Kidney (tissue), 14 donors: ENCODE measurements around the gene ADAT3. TPM values are rescaled to one million over a fixed set of nuclear protein-coding genes. Genes with fewer than 3 reads are reported as not detected.

Experiments
- DNase-seq, 5 donors: peaks; one replicate each; pipeline ENCODE4 v3.0.0-alpha.2; 2013 to 2020
- FAIRE-seq: peaks from 2 replicates; lab custom pipeline; 2012; peaks lifted over from hg19 to GRCh38; lab: Jason Lieb, UNC
- H3K27ac ChIP-seq, 2 donors: one replicate each; pipeline ENCODE4 v1.7.0; 2013; ENCODE audit warnings: low read depth in 2 of 2, low read length in 2 of 2, inconsistent platforms in 1 of 2
- H3K27me3 ChIP-seq: one replicate; pipeline ENCODE4 v1.7.1; 2013; ENCODE audit warnings: low read length, inconsistent platforms; ENCODE audit not compliant: control insufficient read depth, insufficient read depth
- H3K36me3 ChIP-seq, 3 donors: one replicate each; pipeline versions ENCODE4 v1.7.0 to v1.7.1; 2013; ENCODE audit warnings: low read length in 3 of 3, control low read depth in 1 of 3, inconsistent platforms in 1 of 3; ENCODE audit not compliant: insufficient read depth in 3 of 3, control insufficient read depth in 2 of 3
- H3K4me1 ChIP-seq, 3 donors: one replicate each; pipeline versions ENCODE4 v1.7.0 to v1.7.1; 2013; ENCODE audit warnings: low read length in 3 of 3, inconsistent platforms in 1 of 3, low read depth in 1 of 3; ENCODE audit not compliant: control insufficient read depth in 2 of 3, insufficient read depth in 2 of 3
- H3K4me3 ChIP-seq, 3 donors: one replicate each; pipeline versions ENCODE4 v1.7.0 to v1.8.1; 2013; ENCODE audit warnings: low read length in 3 of 3, control low read depth in 1 of 3, inconsistent platforms in 1 of 3
- H3K9ac ChIP-seq, 3 donors: one replicate each; pipeline versions ENCODE4 v1.7.0 to v1.7.1; 2013; ENCODE audit warnings: low read length in 3 of 3, control low read depth in 1 of 3, inconsistent platforms in 1 of 3
- H3K9me3 ChIP-seq, 3 donors: one replicate each; pipeline versions ENCODE4 v1.7.0 to v1.7.1; 2013; ENCODE audit warnings: low read length in 3 of 3, control low read depth in 1 of 3, inconsistent platforms in 1 of 3; ENCODE audit not compliant: control insufficient read depth in 2 of 3, insufficient read depth in 1 of 3
- intact Hi-C: fragments of 100-400 bp; cut with DNase I; formaldehyde crosslinking; loops from one replicate; pipeline ENCODE4 v1.11.1; 2022
- polyA plus RNA-seq: library from polyadenylated mRNA; stranded (reverse); fragments of 350-450 nt; fragmentation: Illumina TruSeq; extraction: RNeasy Lipid Tissue Mini Kit (QIAGEN cat#74804); gene quantifications from one replicate; pipeline ENCODE4 v1.2.3, GENCODE V29; 2014; ENCODE audit warnings: low read depth, low replicate concordance; ENCODE audit not compliant: insufficient read depth
- total RNA-seq: library from RNA; stranded (reverse); fragmentation: NEBNext Ultra II Directional; extraction: Animal tissue kit (Norgen Biotek cat#: 25700); gene quantifications from one replicate; pipeline ENCODE4 v1.2.1, GENCODE V29; 2021
- TF ChIP-seq, protein P1 (sequence below): IDR thresholded peaks from 3 replicates; pipeline ENCODE4 v1.5.1; 2012; ENCODE audit warnings: mild to moderate bottlenecking, moderate library complexity, borderline replicate concordance; ENCODE audit not compliant: insufficient read depth; ENCODE audit errors: extremely low read depth
- donor health status: control.
- donor health status: control.
- donor health status: control.
- donor health status: control.
- donor health status: control.
- donor health status: DM: yes; HTN: yes; CAD: no.
- donor health status: Normal renal cell carcinoma (clear cell type).

Gene ADAT3
- total and polyA plus RNA-seq, 2 donors from 2014 or later, result 6.1 to 10.3 TPM

DNA sequence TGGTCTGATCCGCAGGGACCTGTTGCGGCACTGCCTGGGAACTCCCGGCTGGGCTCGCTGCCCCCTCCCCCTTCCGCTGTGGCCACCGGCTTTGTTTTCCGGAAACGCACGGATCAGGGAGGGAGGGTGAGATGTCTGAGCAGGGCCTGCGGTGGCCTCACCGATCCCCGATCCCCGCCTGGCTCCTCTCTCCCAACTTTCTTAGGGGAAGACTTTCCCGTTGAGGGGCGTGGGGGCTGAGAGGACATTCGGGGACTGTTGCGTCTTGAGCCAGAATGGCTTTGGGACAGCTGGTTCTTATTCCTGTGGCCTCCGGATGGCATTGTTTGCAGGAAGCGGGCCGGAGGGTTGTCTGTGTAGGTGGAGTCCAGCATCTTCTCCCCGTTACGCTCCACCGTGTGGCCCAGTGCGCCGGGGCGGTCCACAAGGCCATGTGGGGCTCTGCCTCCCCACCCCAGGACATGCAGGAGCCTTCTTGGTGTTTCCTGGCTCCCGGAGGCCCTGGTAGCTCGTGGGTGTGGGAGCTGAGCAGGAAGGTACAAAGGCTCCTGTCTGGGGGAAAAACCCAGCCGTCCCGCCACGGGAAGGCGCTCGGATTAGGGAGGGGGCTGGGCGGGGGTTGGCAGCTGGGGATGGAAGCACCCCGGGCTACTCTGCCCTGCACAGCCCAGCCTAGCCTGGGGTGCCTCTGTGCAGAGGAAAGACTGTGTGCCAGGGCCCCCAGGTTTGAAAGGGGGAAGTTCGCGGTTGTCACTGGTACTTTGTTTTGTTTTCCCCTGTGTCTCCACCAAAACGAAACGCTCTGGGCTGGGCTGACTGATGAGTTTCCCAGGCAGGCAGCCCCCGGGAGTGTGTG lies 37.1 kb downstream of the ADAT3 start:
- peak overlapping the region; percentile 69 to 81 (median 80) for H3K4me3 ChIP-seq
- no peaks in the 10 kb centered on the region for H3K27me3 ChIP-seq
- H3K9me3 ChIP-seq, result no peaks in the 10 kb centered on the region
- H3K9ac ChIP-seq, result peak overlapping the region; percentile 0 to 82 (median 38)
- TF ChIP-seq, protein P1, sequence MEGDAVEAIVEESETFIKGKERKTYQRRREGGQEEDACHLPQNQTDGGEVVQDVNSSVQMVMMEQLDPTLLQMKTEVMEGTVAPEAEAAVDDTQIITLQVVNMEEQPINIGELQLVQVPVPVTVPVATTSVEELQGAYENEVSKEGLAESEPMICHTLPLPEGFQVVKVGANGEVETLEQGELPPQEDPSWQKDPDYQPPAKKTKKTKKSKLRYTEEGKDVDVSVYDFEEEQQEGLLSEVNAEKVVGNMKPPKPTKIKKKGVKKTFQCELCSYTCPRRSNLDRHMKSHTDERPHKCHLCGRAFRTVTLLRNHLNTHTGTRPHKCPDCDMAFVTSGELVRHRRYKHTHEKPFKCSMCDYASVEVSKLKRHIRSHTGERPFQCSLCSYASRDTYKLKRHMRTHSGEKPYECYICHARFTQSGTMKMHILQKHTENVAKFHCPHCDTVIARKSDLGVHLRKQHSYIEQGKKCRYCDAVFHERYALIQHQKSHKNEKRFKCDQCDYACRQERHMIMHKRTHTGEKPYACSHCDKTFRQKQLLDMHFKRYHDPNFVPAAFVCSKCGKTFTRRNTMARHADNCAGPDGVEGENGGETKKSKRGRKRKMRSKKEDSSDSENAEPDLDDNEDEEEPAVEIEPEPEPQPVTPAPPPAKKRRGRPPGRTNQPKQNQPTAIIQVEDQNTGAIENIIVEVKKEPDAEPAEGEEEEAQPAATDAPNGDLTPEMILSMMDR, result no peak
- H3K36me3 ChIP-seq, result no peaks in the 10 kb centered on the region
- H3K27ac ChIP-seq, result peak overlapping the region; percentile 94
- intact Hi-C loops, result no loop called here
- H3K4me1 ChIP-seq, result peaks cover 0 to 8% (median 0%) of the 10 kb centered on the region in 3 donors
- FAIRE-seq (no peak), DNase-seq (peak; percentile 73 to 93 (median 90))

DNA sequence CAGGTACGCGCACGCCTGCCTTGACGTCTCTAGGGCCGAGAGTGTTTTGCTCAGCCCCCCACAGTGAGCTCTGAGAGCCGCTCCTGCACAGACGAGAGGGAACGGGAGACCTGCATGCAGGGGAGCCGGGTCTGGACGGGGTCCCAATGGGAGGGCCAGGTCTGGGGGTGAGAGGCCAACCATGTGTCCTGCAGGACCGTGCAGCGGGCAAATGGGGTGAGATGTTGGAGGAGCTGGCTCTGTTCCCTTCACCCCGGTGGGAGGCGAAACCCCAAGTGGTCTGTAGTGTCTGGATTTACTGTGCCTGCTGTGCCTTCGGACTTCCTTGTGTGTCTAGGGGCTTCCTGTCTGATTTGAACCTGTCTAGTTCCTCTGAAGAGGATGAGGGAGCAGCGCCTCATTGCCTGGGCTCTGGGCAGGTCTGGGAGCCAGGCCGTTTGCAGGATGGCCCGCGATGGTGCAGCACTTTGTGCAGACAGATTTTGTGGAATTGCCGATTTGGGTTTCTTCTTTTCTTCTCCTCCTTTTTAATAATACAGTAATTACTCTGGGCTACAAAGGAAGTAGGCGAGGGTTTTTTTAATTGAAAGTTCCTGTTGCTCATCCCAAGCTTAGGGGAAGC lies 37.8 kb downstream of the ADAT3 start:
- intact Hi-C loops, result no loop called here
- peak in 1 of 5 donors; percentile 80 for DNase-seq
- Histone ChIP-seq H3K36me3 (no peaks in the 10 kb centered on the region), H3K9ac (no peak overlapping the region), H3K9me3 (no peaks in the 10 kb centered on the region), H3K4me3 (peak overlapping the region; percentile 4 to 81 (median 10)), H3K4me1 (peaks cover 0 to 8% (median 0%) of the 10 kb centered on the region in 3 donors), H3K27ac (peak overlapping the region in 1 of 2 donors; percentile 94), H3K27me3 (no peaks in the 10 kb centered on the region)
- FAIRE-seq, result no peak
- TF ChIP-seq, protein P1, result no peak

- Histone ChIP-seq H3K9ac (no peak overlapping the region), H3K4me3 (no peak overlapping the region), H3K27me3 (no peaks in the 10 kb centered on the region), H3K4me1 (peaks cover 0 to 8% (median 0%) of the 10 kb centered on the region in 3 donors), H3K9me3 (no peaks in the 10 kb centered on the region), H3K27ac (no peak overlapping the region), H3K36me3 (no peaks in the 10 kb centered on the region)
- no peak for FAIRE-seq
- TF ChIP-seq, protein P1, result no peak
- peak in 1 of 5 donors; percentile 72 for DNase-seq
- intact Hi-C loops, result no loop called here
These were observed 38.5 kb downstream of the ADAT3 start for GRCh38 chr19:1943661-1944087.
